IPS-15b (cell line): ENCODE data around the gene NHLRC1.
"Not testable (repeated sequence)": the region's sequence is repeated elsewhere in the genome, so short reads cannot be mapped to it uniquely, and the experiment has no call there.

ENCODE experiments used
- H3K27me3 ChIP-seq: one replicate; pipeline ENCODE4 v1.6.1; 2013; ENCODE audit warnings: low read length; ENCODE audit not compliant: control insufficient read depth, insufficient read depth
- H3K36me3 ChIP-seq: one replicate; pipeline ENCODE4 v1.6.1; 2013; ENCODE audit warnings: low read length; ENCODE audit not compliant: control insufficient read depth, insufficient read depth
- H3K4me1 ChIP-seq: one replicate; pipeline ENCODE4 v1.6.1; 2013; ENCODE audit warnings: mild to moderate bottlenecking, low read length; ENCODE audit not compliant: control insufficient read depth, insufficient read depth
- H3K4me3 ChIP-seq: one replicate; pipeline ENCODE4 v1.5.1; 2013; ENCODE audit warnings: low read depth, low read length
- H3K9ac ChIP-seq: one replicate; pipeline ENCODE4 v1.6.1; 2013; ENCODE audit warnings: low read depth, mild to moderate bottlenecking, low read length
- H3K9me3 ChIP-seq: one replicate; pipeline ENCODE4 v1.6.1; 2013; ENCODE audit warnings: mild to moderate bottlenecking, low read length; ENCODE audit not compliant: control insufficient read depth, insufficient read depth

NHLRC1 gene

DNA sequence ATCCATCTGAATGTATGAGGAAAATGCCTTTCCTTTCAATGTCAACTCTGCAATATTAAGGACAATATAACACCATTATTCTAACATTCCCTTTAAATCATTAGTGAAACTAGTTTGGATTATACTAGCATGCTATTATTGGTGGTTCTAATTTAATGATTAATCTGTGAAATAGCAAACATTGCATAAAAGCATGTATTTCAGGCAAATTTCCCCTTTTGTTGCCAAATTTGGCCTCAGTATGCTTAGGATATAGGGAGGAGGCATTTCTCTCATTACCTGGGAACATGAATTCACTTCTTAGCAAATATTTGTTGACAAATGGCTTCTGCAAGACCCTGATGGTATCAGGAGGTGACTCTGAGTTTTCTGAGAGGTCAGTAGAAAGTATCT lies 30.8 kb upstream of the NHLRC1 start:
- H3K9me3 ChIP-seq = no peaks in the 10 kb centered on the region
- H3K36me3 ChIP-seq = no peaks in the 10 kb centered on the region
- no peaks in the 10 kb centered on the region for H3K27me3 ChIP-seq
- no peak overlapping the region for H3K4me3 ChIP-seq
- no peak overlapping the region for H3K9ac ChIP-seq
- peaks cover 14% of the 10 kb centered on the region for H3K4me1 ChIP-seq

DNA sequence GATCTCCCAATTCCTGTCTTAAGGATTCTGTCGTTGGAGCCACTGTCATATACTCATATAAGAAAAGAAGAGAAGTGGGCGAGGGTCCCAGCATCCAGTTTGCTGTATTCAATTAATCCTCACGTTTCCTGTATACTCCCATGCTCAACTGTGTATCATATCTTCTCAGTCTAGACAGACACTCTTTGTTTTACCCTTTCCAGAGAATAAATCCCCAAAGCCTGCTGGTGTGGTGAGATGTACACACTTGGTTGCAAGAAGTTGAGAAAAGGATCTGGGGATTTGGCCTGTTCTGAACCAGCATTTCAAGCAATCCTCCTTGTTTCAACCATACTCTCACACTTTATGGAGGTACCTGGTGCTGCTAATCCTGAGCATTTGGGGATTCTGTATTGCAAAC lies 29.3 kb upstream of the NHLRC1 start:
- H3K4me3 ChIP-seq = no peak overlapping the region
- no peaks in the 10 kb centered on the region for H3K27me3 ChIP-seq
- H3K4me1 ChIP-seq = peaks cover 14% of the 10 kb centered on the region
- H3K36me3 ChIP-seq = no peaks in the 10 kb centered on the region
- no peak overlapping the region for H3K9ac ChIP-seq
- H3K9me3 ChIP-seq = no peaks in the 10 kb centered on the region

DNA sequence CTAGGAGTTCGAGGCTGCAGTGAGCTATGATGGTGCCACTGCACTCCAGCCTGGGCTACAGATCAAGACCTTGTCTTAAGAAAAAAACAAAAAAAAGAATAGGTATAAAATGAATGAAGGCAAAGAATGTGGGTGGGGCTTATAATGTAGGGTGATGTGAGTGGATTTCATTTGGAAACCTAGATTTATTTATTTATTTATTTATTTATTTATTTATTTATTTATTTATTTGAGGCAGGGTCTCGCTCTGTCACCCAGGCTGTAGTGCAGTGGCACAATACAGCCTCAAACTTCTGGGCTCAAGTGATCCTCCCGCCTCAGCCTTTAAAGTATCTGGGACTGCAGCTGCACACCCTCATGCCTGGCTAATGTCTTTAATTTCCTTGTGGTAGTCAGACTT lies 28.9 kb upstream of the NHLRC1 start:
- H3K9me3 ChIP-seq, H3K36me3 ChIP-seq, H3K4me3 ChIP-seq, H3K9ac ChIP-seq, H3K27me3 ChIP-seq: not testable (repeated sequence)
- peaks cover 14% of the 10 kb centered on the region for H3K4me1 ChIP-seq

DNA sequence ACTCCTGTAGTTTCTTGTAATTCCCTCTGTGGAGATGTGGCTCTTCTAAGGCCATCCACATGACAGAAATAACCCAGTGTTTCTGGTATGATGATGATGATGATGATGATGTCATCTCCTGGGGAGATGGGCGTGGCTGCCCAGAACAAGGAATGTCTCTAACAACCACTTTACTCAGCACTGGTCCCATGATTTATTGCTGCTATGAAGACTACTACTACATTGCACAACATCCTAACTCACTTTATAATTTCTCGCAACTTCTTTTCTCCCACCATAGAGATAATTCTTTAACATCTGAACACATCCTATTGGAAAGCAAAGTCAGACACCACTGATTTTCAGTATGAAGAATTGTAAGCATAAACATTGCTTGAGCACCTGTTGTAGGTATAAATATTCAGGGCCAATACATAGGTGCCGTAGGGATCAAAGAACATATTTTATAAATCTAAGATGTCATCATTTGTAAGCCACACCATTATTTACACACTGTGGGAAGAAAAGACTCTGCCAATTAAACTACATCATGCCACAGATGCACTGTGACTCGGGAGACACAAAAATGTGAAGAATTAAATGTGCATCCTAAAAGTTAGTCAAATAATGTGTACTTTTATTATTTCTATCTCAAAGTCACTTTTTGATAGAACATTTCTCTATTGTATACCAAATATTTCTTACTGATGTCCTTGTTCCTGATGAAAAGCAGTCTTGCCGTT lies 26.0 kb upstream of the NHLRC1 start:
- no peaks in the 10 kb centered on the region for H3K36me3 ChIP-seq
- no peak overlapping the region for H3K9ac ChIP-seq
- H3K9me3 ChIP-seq = no peaks in the 10 kb centered on the region
- no peak overlapping the region for H3K4me3 ChIP-seq
- H3K4me1 ChIP-seq = peaks cover 5% of the 10 kb centered on the region
- H3K27me3 ChIP-seq = no peaks in the 10 kb centered on the region

- H3K9me3 ChIP-seq = no peaks in the 10 kb centered on the region
- no peak overlapping the region for H3K4me3 ChIP-seq
- no peaks in the 10 kb centered on the region for H3K27me3 ChIP-seq
- no peaks in the 10 kb centered on the region for H3K36me3 ChIP-seq
- H3K4me1 ChIP-seq = no peaks in the 10 kb centered on the region
- no peak overlapping the region for H3K9ac ChIP-seq
Observed at GRCh38 chr6:18147616-18148015, 25.1 kb upstream of the NHLRC1 start.

GRCh38 chr6:18147160-18147559 lies 24.7 kb upstream of the NHLRC1 start:
- Histone ChIP-seq H3K4me3 (no peak overlapping the region), H3K27me3 (no peaks in the 10 kb centered on the region), H3K9me3 (no peaks in the 10 kb centered on the region), H3K36me3 (no peaks in the 10 kb centered on the region), H3K9ac (no peak overlapping the region), H3K4me1 (peaks cover 4% of the 10 kb centered on the region)

DNA sequence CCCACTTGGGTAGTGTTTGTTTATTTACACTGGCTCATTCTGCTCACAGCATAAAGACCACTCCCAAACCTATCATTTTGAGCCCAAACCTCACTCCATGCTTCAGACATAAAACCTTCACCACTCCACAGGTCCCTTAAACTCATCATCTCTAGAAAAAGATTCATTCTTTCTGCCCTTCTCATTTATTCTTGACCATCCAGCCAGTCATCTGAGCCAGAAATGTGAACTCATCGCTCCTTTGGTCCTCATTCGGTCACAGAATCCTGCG lies 20.0 kb upstream of the NHLRC1 start:
- no peak overlapping the region for H3K9ac ChIP-seq
- peaks cover 4% of the 10 kb centered on the region for H3K4me1 ChIP-seq
- H3K27me3 ChIP-seq = no peaks in the 10 kb centered on the region
- H3K9me3 ChIP-seq = no peaks in the 10 kb centered on the region
- H3K4me3 ChIP-seq = no peak overlapping the region
- peaks cover 11% of the 10 kb centered on the region for H3K36me3 ChIP-seq

DNA sequence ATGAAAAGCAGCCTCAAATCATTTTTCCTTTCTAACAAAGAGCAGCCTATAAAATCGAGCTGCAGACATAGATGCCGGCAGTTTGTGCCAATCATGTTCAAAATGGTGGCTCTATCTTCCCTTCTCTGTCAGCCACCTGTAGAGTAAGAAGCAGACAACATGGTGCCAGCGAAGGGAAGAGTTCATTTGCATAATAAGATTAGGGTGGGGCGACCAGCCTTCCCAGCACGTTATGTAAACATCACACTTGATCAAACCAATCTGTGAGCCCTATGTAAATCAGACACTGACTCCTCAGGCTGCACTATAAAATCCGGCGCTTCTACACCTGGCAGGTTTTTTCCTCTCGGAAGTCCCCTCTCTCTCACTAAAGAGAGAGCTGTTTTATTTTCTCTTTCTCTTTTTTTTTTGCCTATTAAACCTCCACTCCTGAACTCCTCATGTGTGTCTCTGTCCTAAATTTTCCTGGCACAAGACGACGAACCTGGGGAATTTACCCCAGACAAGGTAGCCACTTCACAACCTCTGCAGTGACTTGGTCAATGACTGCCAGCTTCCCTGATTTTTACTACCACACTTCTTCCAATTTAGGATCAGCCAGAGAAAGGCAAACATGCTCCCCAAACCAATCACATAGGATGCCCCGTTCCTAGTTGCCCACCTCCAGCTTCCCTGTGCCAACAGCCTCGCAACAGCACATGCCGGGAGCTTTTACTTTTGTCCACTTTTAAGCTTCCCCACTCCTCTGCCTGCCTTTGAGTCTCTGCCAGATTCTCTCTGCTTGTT lies 19.5 kb upstream of the NHLRC1 start:
- peaks cover 4% of the 10 kb centered on the region for H3K4me1 ChIP-seq
- H3K4me3 ChIP-seq = no peak overlapping the region
- H3K9me3 ChIP-seq = no peaks in the 10 kb centered on the region
- no peak overlapping the region for H3K9ac ChIP-seq
- H3K36me3 ChIP-seq = peaks cover 11% of the 10 kb centered on the region
- no peaks in the 10 kb centered on the region for H3K27me3 ChIP-seq

- Histone ChIP-seq H3K9me3 (no peaks in the 10 kb centered on the region), H3K4me1 (peaks cover 4% of the 10 kb centered on the region), H3K4me3 (no peak overlapping the region), H3K9ac (no peak overlapping the region), H3K27me3 (no peaks in the 10 kb centered on the region), H3K36me3 (peaks cover 11% of the 10 kb centered on the region)
Observed at GRCh38 chr6:18139935-18140621, 17.6 kb upstream of the NHLRC1 start.

DNA sequence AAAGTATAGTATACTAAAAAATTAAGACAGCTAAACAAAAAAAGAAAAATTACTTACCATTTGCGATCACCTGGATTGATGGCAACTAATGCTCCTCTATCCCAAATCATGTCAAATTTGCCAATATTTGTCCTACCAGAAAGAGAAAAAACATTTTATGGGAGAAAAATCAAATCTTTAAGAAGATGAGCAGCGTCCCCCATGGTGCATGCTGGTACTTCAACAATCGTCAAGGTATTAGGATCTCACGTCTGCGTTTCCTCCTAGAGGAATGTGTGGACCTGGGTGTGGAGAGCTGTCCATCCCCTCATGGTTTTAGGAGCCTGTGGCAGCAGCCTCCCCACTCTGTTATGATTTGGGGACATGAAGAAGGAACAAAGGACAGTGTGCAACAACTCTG lies 16.4 kb upstream of the NHLRC1 start:
- H3K27me3 ChIP-seq = no peaks in the 10 kb centered on the region
- H3K9ac ChIP-seq = no peak overlapping the region

GRCh38 chr6:18136260-18136659 lies 13.8 kb upstream of the NHLRC1 start:
- Histone ChIP-seq H3K4me1 (no peaks in the 10 kb centered on the region), H3K27me3 (no peaks in the 10 kb centered on the region), H3K36me3 (peaks cover 11% of the 10 kb centered on the region), H3K9ac (no peak overlapping the region), H3K4me3 (no peak overlapping the region), H3K9me3 (no peaks in the 10 kb centered on the region)

More for the DNA sequence above, 16.4 kb upstream of the NHLRC1 start:
- H3K9me3 ChIP-seq = no peaks in the 10 kb centered on the region
- peaks cover 11% of the 10 kb centered on the region for H3K36me3 ChIP-seq
- H3K4me3 ChIP-seq = no peak overlapping the region
- H3K4me1 ChIP-seq = peaks cover 4% of the 10 kb centered on the region

DNA sequence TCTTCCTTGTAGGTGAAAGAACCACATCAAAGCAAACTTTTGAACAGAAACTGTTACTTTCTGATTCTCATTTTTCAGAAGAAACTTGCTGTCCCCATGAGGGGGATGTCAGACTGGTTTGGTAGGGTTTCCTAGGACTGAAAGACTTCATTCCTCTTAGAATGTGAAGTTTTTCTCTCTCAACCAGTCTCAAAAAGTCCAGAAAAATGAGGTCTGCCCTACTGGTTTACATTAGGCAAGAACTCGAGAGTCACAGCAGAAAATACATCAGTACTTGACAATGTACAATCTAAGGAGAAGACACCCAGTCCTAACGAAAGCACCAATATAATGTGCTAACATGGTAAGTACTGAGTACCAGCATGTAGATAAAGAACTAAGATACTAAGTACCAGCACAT lies 12.7 kb upstream of the NHLRC1 start:
- Histone ChIP-seq H3K4me3 (no peak overlapping the region), H3K27me3 (no peaks in the 10 kb centered on the region), H3K9ac (no peak overlapping the region), H3K9me3 (no peaks in the 10 kb centered on the region), H3K4me1 (no peaks in the 10 kb centered on the region), H3K36me3 (peaks cover 8% of the 10 kb centered on the region)
